Testis (tissue), 2 donors: Measurements from ENCODE around the gene PCIF1.
A peak's percentile ranks its signal among the peaks of the same experiment; 100 is the strongest.

ENCODE experiments used
- CTCF ChIP-seq, 3 experiments: fragments of 450-650 bp in 2 of 3; fragments of 200-600 bp in 1 of 3; sonication (generic) in 1 of 3; IDR thresholded peaks; one replicate each; pipeline ENCODE4 v1.5.1; 2016 to 2019; ENCODE audit warnings: antibody characterized with exemption in 3 of 3, mild to moderate bottlenecking in 2 of 3, moderate library complexity in 1 of 3
- POLR2A ChIP-seq: fragments of 450-650 bp; IDR thresholded peaks from one replicate; pipeline ENCODE4 v1.6.1; 2017; ENCODE audit warnings: antibody characterized with exemption, mild to moderate bottlenecking, moderate library complexity

- TF ChIP-seq CTCF (IDR thresholded peaks at IDR 0.05): peak in 1 of 3 experiments; percentile 8
- no peak for TF ChIP-seq POLR2A
Observed at GRCh38 chr20:45890985-45891983, 43.2 kb upstream of the PCIF1 start, which contains the start of the genes CTSA and NEURL2.
